Measurements from ENCODE around the gene PLCXD3. TPM values are rescaled to one million over a fixed set of nuclear protein-coding genes. Genes with fewer than 3 reads are reported as not detected.

PLCXD3 gene
- total RNA-seq, 1 experiment from 2014 or later: 0.10 TPM

DNA sequence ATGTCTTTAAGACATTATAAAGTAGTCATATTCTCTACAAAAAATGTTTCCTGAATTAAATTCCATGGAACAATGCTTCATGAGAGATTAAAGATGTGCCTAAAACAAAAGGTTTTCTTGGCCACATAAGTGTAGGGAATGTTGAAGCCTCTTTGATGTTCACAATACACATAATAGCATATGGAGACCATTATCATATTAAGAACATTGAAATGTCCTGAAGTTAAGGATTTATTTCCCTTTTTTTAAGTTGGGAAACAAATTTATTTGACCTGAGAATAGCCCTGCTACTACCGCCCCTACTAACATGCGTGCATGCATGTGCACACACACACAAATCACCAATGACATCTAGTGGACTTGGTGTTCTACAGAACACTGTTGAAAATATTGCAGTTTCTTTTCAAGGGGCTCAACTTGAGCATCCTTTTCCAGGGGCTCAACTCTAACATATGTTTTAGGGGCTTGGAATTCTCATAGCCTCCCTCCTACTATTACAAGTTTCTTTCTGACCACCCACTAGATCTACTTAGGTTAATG is 172.2 kb downstream of the PLCXD3 start:
- intact Hi-C loops (cut with micrococcal nuclease; ENCODE audit: unreplicated experiment): no loop called here
- H3K36me3 ChIP-seq (ENCODE audit: control insufficient read depth, insufficient read depth, low read length): no peaks in the 10 kb centered on the region
- in situ Hi-C loops (cut with HindIII; ENCODE audit: low pct_unique_long_range_greater_than_20kb, low sequenced_read_pairs): no loop called here
- no peak overlapping the region for H3K4me3 ChIP-seq (ENCODE audit: low read depth in 2 of 2, low read length in 2 of 2)
- no peaks in the 10 kb centered on the region for H3K9me3 ChIP-seq (ENCODE audit: control insufficient read depth, insufficient read depth, low read depth, low read length)
- no TSS peak for BruUV-seq (replicated peaks)
- H3K27ac ChIP-seq (ENCODE audit: low read length): no peak overlapping the region
- no peak for TF ChIP-seq POLR2AphosphoS5 (IDR thresholded peaks at IDR 0.05; ENCODE audit: low read depth, low read length)
- TF ChIP-seq, protein P1, sequence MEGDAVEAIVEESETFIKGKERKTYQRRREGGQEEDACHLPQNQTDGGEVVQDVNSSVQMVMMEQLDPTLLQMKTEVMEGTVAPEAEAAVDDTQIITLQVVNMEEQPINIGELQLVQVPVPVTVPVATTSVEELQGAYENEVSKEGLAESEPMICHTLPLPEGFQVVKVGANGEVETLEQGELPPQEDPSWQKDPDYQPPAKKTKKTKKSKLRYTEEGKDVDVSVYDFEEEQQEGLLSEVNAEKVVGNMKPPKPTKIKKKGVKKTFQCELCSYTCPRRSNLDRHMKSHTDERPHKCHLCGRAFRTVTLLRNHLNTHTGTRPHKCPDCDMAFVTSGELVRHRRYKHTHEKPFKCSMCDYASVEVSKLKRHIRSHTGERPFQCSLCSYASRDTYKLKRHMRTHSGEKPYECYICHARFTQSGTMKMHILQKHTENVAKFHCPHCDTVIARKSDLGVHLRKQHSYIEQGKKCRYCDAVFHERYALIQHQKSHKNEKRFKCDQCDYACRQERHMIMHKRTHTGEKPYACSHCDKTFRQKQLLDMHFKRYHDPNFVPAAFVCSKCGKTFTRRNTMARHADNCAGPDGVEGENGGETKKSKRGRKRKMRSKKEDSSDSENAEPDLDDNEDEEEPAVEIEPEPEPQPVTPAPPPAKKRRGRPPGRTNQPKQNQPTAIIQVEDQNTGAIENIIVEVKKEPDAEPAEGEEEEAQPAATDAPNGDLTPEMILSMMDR (IDR thresholded peaks at IDR 0.05): no peak; the same call in 1 of the 2 replicates
- TF ChIP-seq, protein P2, sequence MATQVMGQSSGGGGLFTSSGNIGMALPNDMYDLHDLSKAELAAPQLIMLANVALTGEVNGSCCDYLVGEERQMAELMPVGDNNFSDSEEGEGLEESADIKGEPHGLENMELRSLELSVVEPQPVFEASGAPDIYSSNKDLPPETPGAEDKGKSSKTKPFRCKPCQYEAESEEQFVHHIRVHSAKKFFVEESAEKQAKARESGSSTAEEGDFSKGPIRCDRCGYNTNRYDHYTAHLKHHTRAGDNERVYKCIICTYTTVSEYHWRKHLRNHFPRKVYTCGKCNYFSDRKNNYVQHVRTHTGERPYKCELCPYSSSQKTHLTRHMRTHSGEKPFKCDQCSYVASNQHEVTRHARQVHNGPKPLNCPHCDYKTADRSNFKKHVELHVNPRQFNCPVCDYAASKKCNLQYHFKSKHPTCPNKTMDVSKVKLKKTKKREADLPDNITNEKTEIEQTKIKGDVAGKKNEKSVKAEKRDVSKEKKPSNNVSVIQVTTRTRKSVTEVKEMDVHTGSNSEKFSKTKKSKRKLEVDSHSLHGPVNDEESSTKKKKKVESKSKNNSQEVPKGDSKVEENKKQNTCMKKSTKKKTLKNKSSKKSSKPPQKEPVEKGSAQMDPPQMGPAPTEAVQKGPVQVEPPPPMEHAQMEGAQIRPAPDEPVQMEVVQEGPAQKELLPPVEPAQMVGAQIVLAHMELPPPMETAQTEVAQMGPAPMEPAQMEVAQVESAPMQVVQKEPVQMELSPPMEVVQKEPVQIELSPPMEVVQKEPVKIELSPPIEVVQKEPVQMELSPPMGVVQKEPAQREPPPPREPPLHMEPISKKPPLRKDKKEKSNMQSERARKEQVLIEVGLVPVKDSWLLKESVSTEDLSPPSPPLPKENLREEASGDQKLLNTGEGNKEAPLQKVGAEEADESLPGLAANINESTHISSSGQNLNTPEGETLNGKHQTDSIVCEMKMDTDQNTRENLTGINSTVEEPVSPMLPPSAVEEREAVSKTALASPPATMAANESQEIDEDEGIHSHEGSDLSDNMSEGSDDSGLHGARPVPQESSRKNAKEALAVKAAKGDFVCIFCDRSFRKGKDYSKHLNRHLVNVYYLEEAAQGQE (IDR thresholded peaks at IDR 0.05; ENCODE audit: insufficient read depth in 1 of 2, low read depth in 2 of 2, low read length in 1 of 2): no peak
- no peak for TF ChIP-seq SIN3A (IDR thresholded peaks at IDR 0.05; ENCODE audit: borderline replicate concordance, insufficient read depth, low read depth, low read length)
- CTCF ChIA-PET: no interaction called here
- POLR2A ChIA-PET: no interaction called here
- no peaks in the 10 kb centered on the region for H3K27me3 ChIP-seq (ENCODE audit: control insufficient read depth, insufficient read depth, low read length)
- H3K4me1 ChIP-seq (ENCODE audit: control insufficient read depth, insufficient read depth, low read length): no peaks in the 10 kb centered on the region
- no peak for DNase-seq (ENCODE audit: low read depth, low spot score)
- ATAC-seq: no peak

DNA sequence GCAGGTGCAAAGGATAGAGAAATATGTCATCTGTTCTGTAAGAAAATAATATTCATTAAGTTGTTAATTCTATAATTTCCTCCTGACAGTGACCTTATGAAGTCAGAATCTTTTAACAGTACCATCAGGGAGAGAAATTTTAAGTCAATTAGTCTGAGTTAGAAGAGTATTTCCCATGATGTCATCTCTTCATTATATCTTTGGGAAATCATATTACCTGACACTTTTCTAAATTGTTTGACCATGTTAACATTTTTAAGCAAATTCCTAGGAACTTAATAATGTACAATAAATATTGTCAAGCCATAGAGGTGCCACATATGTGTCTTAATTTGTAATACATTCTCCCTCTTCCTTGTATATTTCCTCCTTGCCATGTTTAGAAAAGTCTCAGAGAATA is 172.7 kb downstream of the PLCXD3 start:
- Histone ChIP-seq H3K36me3 (ENCODE audit: control insufficient read depth, insufficient read depth, low read length) (no peaks in the 10 kb centered on the region), H3K9me3 (ENCODE audit: control insufficient read depth, insufficient read depth, low read depth, low read length) (no peaks in the 10 kb centered on the region), H3K4me1 (ENCODE audit: control insufficient read depth, insufficient read depth, low read length) (no peaks in the 10 kb centered on the region), H3K4me3 (ENCODE audit: low read depth in 2 of 2, low read length in 2 of 2) (no peak overlapping the region), H3K27ac (ENCODE audit: low read length) (no peak overlapping the region), H3K27me3 (ENCODE audit: control insufficient read depth, insufficient read depth, low read length) (no peaks in the 10 kb centered on the region)
- POLR2A ChIA-PET: no interaction called here
- no peak for DNase-seq (ENCODE audit: low read depth, low spot score)
- CTCF ChIA-PET: no interaction called here
- intact Hi-C loops (cut with micrococcal nuclease; ENCODE audit: unreplicated experiment): no loop called here
- no TSS peak for BruUV-seq (replicated peaks)
- ATAC-seq: no peak
- TF ChIP-seq, protein P2 (IDR thresholded peaks at IDR 0.05; ENCODE audit: insufficient read depth in 1 of 2, low read depth in 2 of 2, low read length in 1 of 2): no peak
- TF ChIP-seq, protein P1 (IDR thresholded peaks at IDR 0.05): no peak
- TF ChIP-seq POLR2AphosphoS5 (IDR thresholded peaks at IDR 0.05; ENCODE audit: low read depth, low read length) (no peak), SIN3A (IDR thresholded peaks at IDR 0.05; ENCODE audit: borderline replicate concordance, insufficient read depth, low read depth, low read length) (no peak), TCF7L2 (IDR thresholded peaks at IDR 0.05; ENCODE audit: low read depth, low read length) (no peak)
- in situ Hi-C loops (cut with HindIII; ENCODE audit: low pct_unique_long_range_greater_than_20kb, low sequenced_read_pairs): no loop called here

Measured in Panc1 (cell line).